ENCODE measurements around the gene PGAP6. TPM values are rescaled to one million over a fixed set of nuclear protein-coding genes. Genes with fewer than 3 reads are reported as not detected.

The PGAP6 gene
- total and polyA plus RNA-seq, 2 of the 13 experiments (the other 11 are each of a cell fraction or from before 2014, with no cell fraction given) = 52.7 to 136 TPM

- peak; percentile 21; the same call in 1 of the 2 replicates for TF ChIP-seq NCOA2 (CRISPR knock-in tag; IDR thresholded peaks at IDR 0.05)
- TF ChIP-seq FOXA3 (CRISPR knock-in tag; IDR thresholded peaks at IDR 0.05) = 0 out of 2 replicates have a peak, but pooled peaks have one; percentile 1
- TF ChIP-seq NBN (conservative IDR thresholded peaks at IDR 0.05) = no peak
- TF ChIP-seq POLR2G (IDR thresholded peaks at IDR 0.05; ENCODE audit: low read depth, low read length) = peak; percentile 74
- peak; percentile 42; the same call in 1 of the 2 replicates for TF ChIP-seq GATAD1 (CRISPR knock-in tag; IDR thresholded peaks at IDR 0.05)
- TF ChIP-seq ZNF782 (CRISPR knock-in tag; IDR thresholded peaks at IDR 0.05; ENCODE audit: borderline replicate concordance) = 0 out of 2 replicates have a peak, but pooled peaks have one; percentile 73
- 0 out of 2 replicates have a peak, but pooled peaks have one; percentile 20 for TF ChIP-seq ZNF629 (CRISPR knock-in tag; conservative IDR thresholded peaks at IDR 0.05)
- TF ChIP-seq HNRNPLL (IDR thresholded peaks at IDR 0.05; ENCODE audit: low read depth, low read length, poor library complexity, severe bottlenecking) = peak; percentile 83
- no peak for TF ChIP-seq ATAD3A (CRISPR knock-in tag; IDR thresholded peaks at IDR 0.05)
- 0 out of 2 replicates have a peak, but pooled peaks have one; percentile 73 for TF ChIP-seq ZFAT (CRISPR knock-in tag; conservative IDR thresholded peaks at IDR 0.05)
- peak; percentile 20; the same call in 1 of the 2 replicates for TF ChIP-seq NR2F2 (IDR thresholded peaks at IDR 0.05; ENCODE audit: borderline replicate concordance, low read depth)
- TF ChIP-seq ZNF431 (CRISPR knock-in tag; IDR thresholded peaks at IDR 0.05; ENCODE audit: borderline replicate concordance, low read depth) = peak; percentile 40; the same call in 1 of the 2 replicates
- TF ChIP-seq PRMT3 (CRISPR knock-in tag; IDR thresholded peaks at IDR 0.05; ENCODE audit: borderline replicate concordance, low read depth) = no peak
- TF ChIP-seq ZFP36L1 (CRISPR knock-in tag; IDR thresholded peaks at IDR 0.05) = 0 out of 2 replicates have a peak, but pooled peaks have one; percentile 53
- TF ChIP-seq GFI1 (CRISPR knock-in tag; IDR thresholded peaks at IDR 0.05; ENCODE audit: borderline replicate concordance) = peak; percentile 76; the same call in 1 of the 2 replicates
- TF ChIP-seq CBX1 (IDR thresholded peaks at IDR 0.05; ENCODE audit: low read depth) = peak; percentile 53
- TF ChIP-seq ZNF709 (CRISPR knock-in tag; IDR thresholded peaks at IDR 0.05) = peak; percentile 81; the same call in 1 of the 2 replicates
- TF ChIP-seq SAP130 (CRISPR knock-in tag; IDR thresholded peaks at IDR 0.05; ENCODE audit: low read depth) = peak; percentile 83
- TF ChIP-seq MED1 (CRISPR knock-in tag; IDR thresholded peaks at IDR 0.05) = peak; percentile 53
- 0 out of 2 replicates have a peak, but pooled peaks have one; percentile 14 for TF ChIP-seq ZBTB10 (CRISPR knock-in tag; IDR thresholded peaks at IDR 0.05; ENCODE audit: borderline replicate concordance)
- TF ChIP-seq ZNF557 (CRISPR knock-in tag; IDR thresholded peaks at IDR 0.05) = peak; percentile 61; the same call in 1 of the 2 replicates
- TF ChIP-seq ZNF572 (CRISPR knock-in tag; IDR thresholded peaks at IDR 0.05) = 0 out of 2 replicates have a peak, but pooled peaks have one; percentile 36
- 0 out of 2 replicates have a peak, but pooled peaks have one; percentile 47 for TF ChIP-seq NFE2L1 (CRISPR knock-in tag; IDR thresholded peaks at IDR 0.05; ENCODE audit: borderline replicate concordance)
- TF ChIP-seq HMG20A (CRISPR knock-in tag; IDR thresholded peaks at IDR 0.05; ENCODE audit: borderline replicate concordance) = peak; percentile 37; the same call in 1 of the 2 replicates
- no peak for TF ChIP-seq NONO (IDR thresholded peaks at IDR 0.05)
- TF ChIP-seq NONO (CRISPR knock-in tag; conservative IDR thresholded peaks at IDR 0.05) = peak; percentile 73
- TF ChIP-seq SCMH1 (CRISPR knock-in tag; IDR thresholded peaks at IDR 0.05; ENCODE audit: borderline replicate concordance) = no peak
- TF ChIP-seq KLF9 (CRISPR knock-in tag; IDR thresholded peaks at IDR 0.05; ENCODE audit: low read depth) = no peak
- peak; percentile 25; the same call in 1 of the 2 replicates for TF ChIP-seq ZNF768 (CRISPR knock-in tag; IDR thresholded peaks at IDR 0.05)
- TF ChIP-seq NFKB2 (CRISPR knock-in tag; IDR thresholded peaks at IDR 0.05; ENCODE audit: borderline replicate concordance) = peak; percentile 79; the same call in 1 of the 2 replicates
- peak; percentile 46; the same call in 1 of the 2 replicates for TF ChIP-seq ZNF775 (CRISPR knock-in tag; IDR thresholded peaks at IDR 0.05; ENCODE audit: borderline replicate concordance)
Observed at GRCh38 chr16:425082-425718, 43.4 kb upstream of the PGAP6 start, which contains the start of gene RAB11FIP3 (continued).
